T-helper 22 cell (primary cell): ENCODE results near the gene FAM20C.
"Not testable (repeated sequence)": the region's sequence is repeated elsewhere in the genome, so short reads cannot be mapped to it uniquely, and the experiment has no call there.

Source experiments
- DNase-seq: peaks from one replicate; pipeline ENCODE4 v3.0.0-alpha.2; 2020; ENCODE audit warnings: low read depth

Gene FAM20C

DNA sequence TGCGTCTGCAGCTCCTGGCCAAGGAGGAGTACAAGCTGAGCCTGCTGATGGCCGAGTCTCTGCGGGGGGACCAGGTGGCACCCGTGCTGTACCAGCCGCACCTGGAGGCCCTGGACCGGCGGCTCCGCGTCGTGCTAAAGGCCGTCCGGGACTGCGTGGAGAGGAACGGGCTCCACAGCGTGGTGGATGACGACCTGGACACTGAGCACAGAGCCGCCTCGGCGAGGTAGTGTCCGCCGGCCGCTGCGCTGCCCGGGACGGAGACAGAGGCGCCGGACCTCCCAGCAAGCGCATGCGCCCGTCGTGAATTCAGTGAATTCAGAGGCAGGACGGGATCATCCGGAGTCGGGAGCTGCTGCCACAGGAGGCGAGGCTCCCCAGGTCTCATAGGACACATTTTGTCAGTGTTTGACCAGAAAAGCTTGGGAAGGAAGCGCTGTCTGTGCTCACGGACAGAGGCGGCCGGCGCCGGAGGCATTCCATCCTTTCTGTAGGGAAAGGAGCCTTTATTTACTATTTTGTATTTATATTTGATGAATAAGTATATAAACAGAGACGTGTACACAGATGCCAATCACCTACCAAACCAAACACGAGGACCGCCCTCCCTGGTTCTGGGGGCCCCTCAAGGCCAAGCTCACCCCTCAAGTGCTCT lies 67.5 kb downstream of the FAM20C start:
- no peak for DNase-seq

GRCh38 chr7:260441-261281 lies 68.3 kb downstream of the FAM20C start:
- no peak for DNase-seq

- DNase-seq, result no peak
Measured at GRCh38 chr7:261341-262250, 69.2 kb downstream of the FAM20C start.

DNA sequence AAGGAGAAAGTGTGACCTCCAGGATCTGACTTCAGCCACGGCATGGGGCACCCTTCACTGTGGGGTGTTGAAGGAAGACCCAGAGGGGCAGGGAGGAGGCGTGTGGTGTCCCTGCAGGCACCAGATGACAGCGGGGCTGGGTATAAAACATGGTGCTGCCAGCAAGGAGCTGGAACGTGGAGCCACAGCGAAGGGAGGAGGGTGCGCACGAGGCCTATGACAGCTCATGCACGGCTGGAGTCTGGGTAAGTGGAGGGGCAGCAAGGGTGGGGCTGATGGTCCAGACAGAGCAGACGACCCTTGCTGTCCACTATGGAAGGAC lies 69.8 kb downstream of the FAM20C start:
- no peak for DNase-seq

DNA sequence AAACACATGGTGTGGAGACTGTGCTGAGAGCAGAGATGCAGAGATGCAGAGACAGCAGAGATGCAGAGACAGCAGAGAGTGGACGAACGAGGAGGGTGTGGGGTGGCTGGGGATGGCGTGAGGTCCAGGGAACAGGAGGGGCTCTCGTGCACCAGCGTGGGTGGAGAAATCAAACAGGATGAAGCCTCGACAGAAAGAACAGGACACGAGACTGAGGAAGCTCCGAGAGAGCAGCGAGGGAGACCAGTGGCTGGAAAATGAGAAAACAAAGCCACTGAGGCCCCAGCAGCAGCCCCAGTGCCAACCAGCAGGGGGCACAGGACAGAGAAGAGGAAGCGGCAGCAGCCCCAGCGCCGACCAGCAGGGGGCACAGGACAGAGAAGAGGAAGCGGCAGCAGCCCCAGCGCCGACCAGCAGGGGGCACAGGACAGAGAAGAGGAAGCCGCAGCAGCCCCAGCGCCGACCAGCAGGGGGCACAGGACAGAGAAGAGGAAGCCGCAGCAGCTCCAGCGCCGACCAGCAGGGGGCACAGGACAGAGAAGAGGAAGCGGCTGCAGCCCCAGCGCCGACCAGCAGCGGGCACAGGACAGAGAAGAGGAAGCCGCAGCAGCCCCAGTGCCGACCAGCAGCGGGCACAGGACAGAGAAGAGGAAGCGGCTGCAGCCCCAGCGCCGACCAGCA lies 70.4 kb downstream of the FAM20C start:
- DNase-seq, result peak; percentile 33

DNA sequence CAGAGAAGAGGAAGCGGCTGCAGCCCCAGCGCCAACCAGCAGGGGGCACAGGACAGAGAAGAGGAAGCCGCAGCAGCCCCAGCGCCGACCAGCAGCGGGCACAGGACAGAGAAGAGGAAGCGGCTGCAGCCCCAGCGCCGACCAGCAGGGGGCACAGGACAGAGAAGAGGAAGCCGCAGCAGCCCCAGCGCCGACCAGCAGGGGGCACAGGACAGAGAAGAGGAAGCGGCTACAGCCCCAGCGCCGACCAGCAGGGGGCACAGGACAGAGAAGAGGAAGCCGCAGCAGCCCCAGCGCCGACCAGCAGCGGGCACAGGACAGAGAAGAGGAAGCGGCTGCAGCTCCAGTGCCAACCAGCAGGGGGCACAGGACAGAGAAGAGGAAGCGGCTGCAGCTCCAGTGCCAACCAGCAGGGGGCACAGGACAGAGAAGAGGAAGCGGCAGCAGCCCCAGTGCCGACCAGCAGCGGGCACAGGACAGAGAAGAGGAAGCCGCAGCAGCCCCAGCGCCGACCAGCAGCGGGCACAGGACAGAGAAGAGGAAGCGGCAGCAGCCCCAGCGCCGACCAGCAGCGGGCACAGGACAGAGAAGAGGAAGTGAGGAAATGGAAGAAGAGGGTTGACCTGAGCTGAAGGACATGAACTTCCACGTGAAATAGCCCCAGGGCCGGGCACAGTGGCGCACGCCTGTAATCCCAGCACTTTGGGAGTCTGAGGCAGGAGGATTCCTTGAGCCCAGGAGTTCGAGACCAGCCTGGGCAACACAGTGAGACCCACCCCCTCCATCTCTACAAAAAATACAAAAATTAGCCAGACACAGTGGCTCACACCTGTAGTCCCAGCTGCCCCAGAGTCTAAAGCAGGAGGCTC lies 71.3 kb downstream of the FAM20C start:
- DNase-seq, result not testable (repeated sequence)

DNA sequence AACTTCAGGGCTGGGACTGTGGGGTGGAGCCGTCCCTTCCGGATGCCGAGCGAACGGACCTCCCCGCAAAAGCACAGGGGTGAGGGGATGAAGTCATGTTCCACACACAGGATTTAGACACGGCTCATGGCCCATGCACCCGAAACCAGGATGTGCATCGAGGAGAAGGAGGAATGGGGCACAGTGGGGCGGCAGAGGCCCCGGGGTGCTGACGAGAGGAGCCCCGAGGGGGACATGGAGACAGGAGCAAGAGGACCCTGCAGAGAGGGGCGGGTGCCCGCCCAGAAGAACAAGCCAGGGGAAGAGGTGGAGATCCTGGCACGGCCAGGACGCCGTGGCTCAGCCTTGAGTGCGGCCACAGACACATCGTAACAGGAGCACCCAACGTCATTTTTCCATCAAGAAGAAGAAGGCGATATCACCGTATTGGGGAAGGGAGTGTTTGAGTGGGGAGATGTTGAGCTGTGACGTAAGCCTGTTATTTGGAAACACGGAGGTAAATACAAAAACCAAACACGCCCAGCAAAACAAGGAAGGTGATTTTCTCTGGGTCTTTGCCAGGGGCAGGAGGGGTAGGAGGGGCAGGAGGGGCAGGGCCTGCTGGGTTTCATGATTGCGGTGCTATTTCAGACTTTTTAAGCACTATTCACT lies 72.3 kb downstream of the FAM20C start:
- no peak for DNase-seq

DNA sequence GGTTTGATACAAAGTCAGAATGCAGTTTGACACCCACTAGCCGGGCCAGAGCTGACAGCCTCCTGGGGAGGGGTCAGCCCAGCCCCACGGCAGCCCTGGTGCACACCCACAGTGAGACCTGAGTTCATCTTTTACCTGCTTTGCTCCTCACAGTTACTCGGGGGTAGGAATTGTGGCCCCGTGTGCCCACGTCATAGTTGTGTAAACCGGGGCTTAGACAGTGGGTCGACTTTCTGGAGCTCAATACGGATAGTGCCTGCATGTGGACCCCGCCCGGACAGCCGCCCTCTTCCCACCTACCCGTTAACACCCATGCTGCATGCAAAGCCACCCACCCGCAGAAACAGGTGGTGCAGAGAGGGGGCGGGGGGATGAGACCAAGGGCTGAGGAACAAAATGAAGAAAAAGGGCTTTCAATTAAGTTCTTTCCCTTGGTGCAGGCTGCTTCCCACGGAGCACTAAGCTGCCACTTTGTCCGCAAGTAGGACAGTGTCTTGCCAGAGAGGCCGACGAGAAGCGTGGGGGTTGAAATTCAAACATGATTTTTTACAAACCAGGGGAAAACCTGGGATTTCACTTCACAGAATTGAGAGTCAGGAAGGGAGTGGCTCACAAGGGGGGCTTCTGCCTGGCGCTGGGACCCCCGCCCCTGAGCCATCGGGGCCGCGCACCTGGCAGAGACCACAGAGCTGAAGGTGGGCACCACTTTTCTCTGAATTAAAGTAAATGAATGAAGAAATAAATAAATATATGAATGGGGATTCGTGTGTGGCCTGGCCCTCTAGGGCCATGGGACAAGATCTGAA lies 73.0 kb downstream of the FAM20C start:
- DNase-seq, result no peak

DNA sequence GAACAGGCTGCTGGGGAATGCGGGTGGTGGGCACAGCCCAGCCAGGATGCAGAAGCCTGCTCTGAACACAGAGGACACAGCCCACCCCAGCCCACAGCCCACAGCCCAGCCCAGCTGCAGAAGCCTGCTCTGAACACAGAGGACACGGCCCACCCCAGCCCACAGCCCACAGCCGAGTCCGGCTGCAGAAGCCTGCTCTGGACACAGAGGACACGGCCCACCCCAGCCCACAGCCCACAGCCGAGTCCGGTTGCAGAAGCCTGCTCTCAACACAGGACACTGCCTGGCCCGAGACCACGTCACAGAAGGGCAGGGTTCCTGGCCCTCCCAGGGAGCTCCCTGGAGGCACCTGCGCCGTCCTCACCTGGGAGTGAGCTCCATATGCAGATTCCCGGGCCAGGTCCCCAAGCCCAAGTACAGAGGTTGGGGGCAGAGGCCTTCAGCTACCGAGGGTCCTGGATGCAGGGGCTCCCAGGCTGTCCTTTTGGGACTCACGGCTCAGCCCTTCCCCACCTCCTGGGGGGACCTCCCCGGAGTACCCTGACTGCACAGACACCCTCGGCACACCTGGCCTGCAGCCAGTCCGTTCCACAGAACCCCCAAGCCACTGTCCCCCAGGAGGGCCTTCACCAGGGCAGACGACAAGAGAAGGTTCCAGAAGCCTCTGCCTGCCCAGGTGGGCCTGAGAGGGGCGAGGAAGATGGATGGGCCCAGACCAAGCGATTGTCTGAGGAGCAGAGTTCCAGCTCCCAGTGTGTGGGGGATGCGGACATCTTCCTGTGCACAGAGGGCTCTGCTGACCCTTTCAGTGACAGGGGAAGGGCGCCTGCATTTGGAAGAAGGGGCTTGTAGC lies 73.9 kb downstream of the FAM20C start:
- DNase-seq, result no peak

- DNase-seq, result no peak
Measured at GRCh38 chr7:266851-267840, 74.8 kb downstream of the FAM20C start.

DNA sequence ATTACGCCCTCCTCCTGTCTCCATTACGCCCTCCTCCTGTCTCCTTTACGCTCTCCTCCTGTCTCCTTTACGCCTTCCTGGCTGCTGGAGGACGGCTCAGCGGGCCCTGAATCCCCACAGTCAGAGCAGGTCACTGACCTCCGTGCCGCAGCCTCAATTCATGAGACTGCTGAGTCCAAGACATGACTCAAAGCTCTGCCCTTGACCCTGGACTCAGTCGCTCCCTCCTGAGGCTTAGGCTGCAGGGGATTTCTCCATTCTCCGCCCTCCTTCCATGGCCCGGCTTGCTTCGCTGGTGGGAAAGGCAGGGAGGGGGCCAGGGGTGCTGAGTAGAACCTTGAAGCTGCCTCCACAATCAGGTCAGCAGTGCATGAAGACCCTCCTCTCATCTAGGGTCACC lies 76.6 kb downstream of the FAM20C start:
- DNase-seq, result no peak

- DNase-seq, result no peak
Measured at GRCh38 chr7:269721-270120, 77.3 kb downstream of the FAM20C start.

DNA sequence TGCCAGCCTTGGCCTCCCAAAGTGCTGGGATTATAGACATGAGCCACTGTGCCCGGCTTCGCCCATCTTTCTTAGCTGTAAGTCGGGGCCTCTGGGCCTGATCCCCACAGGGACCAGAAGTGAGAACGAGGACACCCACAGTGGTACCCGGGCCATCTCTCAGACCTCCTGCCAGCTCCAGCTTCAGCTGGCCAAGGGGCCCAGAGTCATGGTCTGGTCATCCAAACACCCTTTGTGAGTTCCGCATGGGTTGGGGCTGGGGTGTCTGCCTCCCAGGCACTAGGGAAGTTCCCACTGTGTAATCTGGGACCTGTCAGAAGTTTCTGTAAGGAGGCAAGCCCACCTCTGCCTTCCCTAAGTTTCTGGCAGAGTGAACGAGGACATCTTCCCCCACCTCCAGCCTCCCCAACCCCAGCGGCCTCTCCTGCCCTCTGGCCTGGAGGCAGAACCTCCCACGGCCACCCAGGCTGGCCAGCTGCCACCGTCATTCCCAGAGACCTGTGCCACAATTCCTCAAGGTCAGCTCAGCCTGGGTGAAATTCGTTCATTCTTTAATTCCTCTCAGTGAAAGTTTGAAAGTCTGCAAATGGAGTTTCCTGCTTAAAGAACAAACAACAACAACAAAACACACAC lies 78.1 kb downstream of the FAM20C start:
- no peak for DNase-seq

GRCh38 chr7:271266-272107 lies 79.1 kb downstream of the FAM20C start:
- no peak for DNase-seq

- DNase-seq, result no peak
Measured at GRCh38 chr7:272108-272615, 79.8 kb downstream of the FAM20C start.

- no peak for DNase-seq
Measured at GRCh38 chr7:272631-273030, 80.3 kb downstream of the FAM20C start.
